HepG2 (cell line): ENCODE measurements around the gene IVD. TPM values are rescaled to one million over a fixed set of nuclear protein-coding genes. Genes with fewer than 3 reads are reported as not detected.

ENCODE experiments used
- EEA1 ChIP-seq: sonication (generic); formaldehyde crosslinking; IDR thresholded peaks from 2 replicates; pipeline ENCODE4 v1.5.1; 2020; ENCODE audit warnings: mild to moderate bottlenecking, missing genetic modification reagents, borderline replicate concordance
- ELF3 ChIP-seq: IDR thresholded peaks from 2 replicates; pipeline ENCODE4 v1.6.1; 2016; ENCODE audit warnings: missing genetic modification reagents, missing compliant biosample characterization
- FOSL2 ChIP-seq: sonication (generic); formaldehyde crosslinking; IDR thresholded peaks from 2 replicates; pipeline ENCODE4 v1.4.0; 2020; ENCODE audit warnings: missing genetic modification reagents
- HMG20B ChIP-seq: conservative IDR thresholded peaks from 2 replicates; pipeline ENCODE4 v1.6.1; 2016; ENCODE audit warnings: missing genetic modification reagents, missing compliant biosample characterization
- KMT2B ChIP-seq: IDR thresholded peaks from 2 replicates; pipeline ENCODE4 v1.6.1; 2016; ENCODE audit warnings: missing genetic modification reagents, missing compliant biosample characterization
- MAFG ChIP-seq: sonication (generic); formaldehyde crosslinking; IDR thresholded peaks from 2 replicates; pipeline ENCODE4 v1.5.1; 2020; ENCODE audit warnings: mild to moderate bottlenecking, missing genetic modification reagents
- MED8 ChIP-seq: sonication (generic); formaldehyde crosslinking; IDR thresholded peaks from 2 replicates; pipeline ENCODE4 v1.8.1; 2023; ENCODE audit warnings: mild to moderate bottlenecking, missing genetic modification reagents; ENCODE audit not compliant: insufficient replicate concordance
- RFX5 ChIP-seq: IDR thresholded peaks from 2 replicates; pipeline ENCODE4 v1.6.1; 2011; ENCODE audit warnings: low read depth, low read length, improper control_type of control experiment
- TIGD3 ChIP-seq: sonication (generic); formaldehyde crosslinking; IDR thresholded peaks from 2 replicates; pipeline ENCODE4 v1.5.1; 2020; ENCODE audit warnings: mild to moderate bottlenecking, missing genetic modification reagents, borderline replicate concordance
- ZBTB42 ChIP-seq: sonication (generic); formaldehyde crosslinking; IDR thresholded peaks from 2 replicates; pipeline ENCODE4 v1.5.0; 2020; ENCODE audit warnings: mild to moderate bottlenecking, missing genetic modification reagents
- ZNF274 ChIP-seq: sonication (generic); formaldehyde crosslinking; IDR thresholded peaks from 2 replicates; pipeline ENCODE4 v1.5.1; 2020; ENCODE audit warnings: mild to moderate bottlenecking, missing genetic modification reagents
- ZNF512 ChIP-seq: sonication (generic); formaldehyde crosslinking; IDR thresholded peaks from 2 replicates; pipeline ENCODE4 v1.4.0; 2020; ENCODE audit warnings: mild to moderate bottlenecking, missing genetic modification reagents
- ZNF552 ChIP-seq: sonication (generic); formaldehyde crosslinking; IDR thresholded peaks from 2 replicates; pipeline ENCODE4 v1.9.0; 2022; ENCODE audit warnings: missing genetic modification reagents, mild to moderate bottlenecking, borderline replicate concordance
- ZNF781 ChIP-seq: sonication (generic); formaldehyde crosslinking; IDR thresholded peaks from 2 replicates; pipeline ENCODE4 v1.5.1; 2020; ENCODE audit warnings: borderline replicate concordance, mild to moderate bottlenecking, missing genetic modification reagents; ENCODE audit errors: not compliant biosample characterization
- ZNF792 ChIP-seq: IDR thresholded peaks from 2 replicates; pipeline ENCODE4 v1.6.1; 2016
- polyA plus RNA-seq, 8 experiments: library from polyadenylated mRNA; depleted of rRNA in 3 of 8; stranded (reverse) in 7 of 8; unstranded in 1 of 8; fragments of >200 nt; fragmentation: Illumina TruSeq in 4 of 8; extraction: Trizol in 4 of 8; gene quantifications; 2 replicates each; pipeline versions ENCODE4 v1.2.1 to v1.2.3, GENCODE V29; 2011 to 2016; ENCODE audit warnings: low read depth in 4 of 8, missing spikeins in 1 of 8, mixed read lengths in 1 of 8; ENCODE audit not compliant: insufficient read depth in 1 of 8
- total RNA-seq, 5 experiments: library from RNA; depleted of rRNA; stranded (reverse); fragments of >200 nt; fragmentation: Illumina TruSeq; extraction: Trizol; gene quantifications; 2 replicates each; pipeline ENCODE4 v1.2.3, GENCODE V29; 2016; ENCODE audit warnings: low read depth in 1 of 5
- TF ChIP-seq, protein P1 (sequence below): sonication (generic); formaldehyde crosslinking; IDR thresholded peaks from 2 replicates; pipeline ENCODE4 v1.4.0; 2020; ENCODE audit warnings: missing genetic modification reagents
- TF ChIP-seq, protein P2 (sequence below): sonication (generic); formaldehyde crosslinking; IDR thresholded peaks from 2 replicates; pipeline ENCODE4 v1.5.1; 2020; ENCODE audit warnings: mild to moderate bottlenecking, missing genetic modification reagents, borderline replicate concordance

The IVD gene
- total and polyA plus RNA-seq, 2 of the 13 experiments (the other 11 are each of a cell fraction or from before 2014, with no cell fraction given), result 48.0 to 53.9 TPM

DNA sequence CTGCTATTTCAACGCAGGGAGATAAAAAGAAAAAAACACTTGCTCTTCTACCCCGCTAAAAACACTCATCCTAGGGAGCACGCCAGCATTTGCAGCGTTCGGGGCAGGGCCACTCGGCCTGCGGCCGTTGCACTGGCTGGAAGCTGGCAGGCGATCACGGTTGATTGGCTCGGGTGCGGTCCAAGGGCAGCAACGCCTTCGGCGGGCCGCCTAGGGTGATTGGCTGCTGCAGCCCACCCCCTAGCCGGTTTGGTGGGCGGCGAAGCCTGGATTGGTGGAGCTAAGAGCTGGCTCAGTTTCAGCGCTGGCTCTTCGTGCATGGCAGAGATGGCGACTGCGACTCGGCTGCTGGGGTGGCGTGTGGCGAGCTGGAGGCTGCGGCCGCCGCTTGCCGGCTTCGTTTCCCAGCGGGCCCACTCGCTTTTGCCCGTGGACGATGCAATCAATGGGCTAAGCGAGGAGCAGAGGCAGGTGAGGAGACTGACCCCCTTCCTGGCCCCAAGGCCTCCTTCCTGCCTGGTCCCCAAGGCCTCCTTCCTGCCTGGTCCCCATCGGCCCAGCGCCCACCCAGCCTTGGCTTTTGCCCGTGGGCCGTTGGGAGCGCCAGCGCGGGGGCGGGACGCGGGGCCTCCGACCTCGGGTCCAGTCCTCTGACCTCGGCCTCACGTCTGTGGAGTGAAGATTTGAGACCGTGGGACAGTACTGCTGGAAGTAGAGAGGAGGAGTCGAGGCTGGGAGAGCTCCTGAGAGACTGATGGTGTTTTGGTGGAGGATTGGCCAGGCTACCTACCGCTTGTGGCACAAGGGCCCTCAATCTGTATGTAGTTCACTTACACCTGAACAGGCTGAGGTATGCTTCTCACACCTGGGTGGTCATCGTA, at the start of gene IVD (continued):
- TF ChIP-seq, protein P1, sequence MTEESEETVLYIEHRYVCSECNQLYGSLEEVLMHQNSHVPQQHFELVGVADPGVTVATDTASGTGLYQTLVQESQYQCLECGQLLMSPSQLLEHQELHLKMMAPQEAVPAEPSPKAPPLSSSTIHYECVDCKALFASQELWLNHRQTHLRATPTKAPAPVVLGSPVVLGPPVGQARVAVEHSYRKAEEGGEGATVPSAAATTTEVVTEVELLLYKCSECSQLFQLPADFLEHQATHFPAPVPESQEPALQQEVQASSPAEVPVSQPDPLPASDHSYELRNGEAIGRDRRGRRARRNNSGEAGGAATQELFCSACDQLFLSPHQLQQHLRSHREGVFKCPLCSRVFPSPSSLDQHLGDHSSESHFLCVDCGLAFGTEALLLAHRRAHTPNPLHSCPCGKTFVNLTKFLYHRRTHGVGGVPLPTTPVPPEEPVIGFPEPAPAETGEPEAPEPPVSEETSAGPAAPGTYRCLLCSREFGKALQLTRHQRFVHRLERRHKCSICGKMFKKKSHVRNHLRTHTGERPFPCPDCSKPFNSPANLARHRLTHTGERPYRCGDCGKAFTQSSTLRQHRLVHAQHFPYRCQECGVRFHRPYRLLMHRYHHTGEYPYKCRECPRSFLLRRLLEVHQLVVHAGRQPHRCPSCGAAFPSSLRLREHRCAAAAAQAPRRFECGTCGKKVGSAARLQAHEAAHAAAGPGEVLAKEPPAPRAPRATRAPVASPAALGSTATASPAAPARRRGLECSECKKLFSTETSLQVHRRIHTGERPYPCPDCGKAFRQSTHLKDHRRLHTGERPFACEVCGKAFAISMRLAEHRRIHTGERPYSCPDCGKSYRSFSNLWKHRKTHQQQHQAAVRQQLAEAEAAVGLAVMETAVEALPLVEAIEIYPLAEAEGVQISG (CRISPR knock-in tag), result peak; percentile 46; the same call in 1 of the 2 replicates
- TF ChIP-seq ZNF552 (peak; percentile 83; the same call in 1 of the 2 replicates), ELF3 (peak; percentile 19; the same call in 1 of the 2 replicates), RFX5 (peak; percentile 46; the same call in 1 of the 2 replicates), MED8 (peak; percentile 60), ZNF792 (CRISPR knock-in tag) (peak; percentile 50; the same call in 1 of the 2 replicates), HMG20B (CRISPR knock-in tag) (no peak), FOSL2 (CRISPR knock-in tag) (peak; percentile 30; the same call in 1 of the 2 replicates), ZNF781 (CRISPR knock-in tag) (peak; percentile 55), ZBTB42 (0 out of 2 replicates have a peak, but pooled peaks have one; percentile 48), EEA1 (peak; percentile 84; the same call in 1 of the 2 replicates), KMT2B (no peak), TIGD3 (no peak), ZNF512 (CRISPR knock-in tag) (no peak), MAFG (CRISPR knock-in tag) (no peak), ZNF274 (peak; percentile 83; the same call in 1 of the 2 replicates)
- TF ChIP-seq, protein P2, sequence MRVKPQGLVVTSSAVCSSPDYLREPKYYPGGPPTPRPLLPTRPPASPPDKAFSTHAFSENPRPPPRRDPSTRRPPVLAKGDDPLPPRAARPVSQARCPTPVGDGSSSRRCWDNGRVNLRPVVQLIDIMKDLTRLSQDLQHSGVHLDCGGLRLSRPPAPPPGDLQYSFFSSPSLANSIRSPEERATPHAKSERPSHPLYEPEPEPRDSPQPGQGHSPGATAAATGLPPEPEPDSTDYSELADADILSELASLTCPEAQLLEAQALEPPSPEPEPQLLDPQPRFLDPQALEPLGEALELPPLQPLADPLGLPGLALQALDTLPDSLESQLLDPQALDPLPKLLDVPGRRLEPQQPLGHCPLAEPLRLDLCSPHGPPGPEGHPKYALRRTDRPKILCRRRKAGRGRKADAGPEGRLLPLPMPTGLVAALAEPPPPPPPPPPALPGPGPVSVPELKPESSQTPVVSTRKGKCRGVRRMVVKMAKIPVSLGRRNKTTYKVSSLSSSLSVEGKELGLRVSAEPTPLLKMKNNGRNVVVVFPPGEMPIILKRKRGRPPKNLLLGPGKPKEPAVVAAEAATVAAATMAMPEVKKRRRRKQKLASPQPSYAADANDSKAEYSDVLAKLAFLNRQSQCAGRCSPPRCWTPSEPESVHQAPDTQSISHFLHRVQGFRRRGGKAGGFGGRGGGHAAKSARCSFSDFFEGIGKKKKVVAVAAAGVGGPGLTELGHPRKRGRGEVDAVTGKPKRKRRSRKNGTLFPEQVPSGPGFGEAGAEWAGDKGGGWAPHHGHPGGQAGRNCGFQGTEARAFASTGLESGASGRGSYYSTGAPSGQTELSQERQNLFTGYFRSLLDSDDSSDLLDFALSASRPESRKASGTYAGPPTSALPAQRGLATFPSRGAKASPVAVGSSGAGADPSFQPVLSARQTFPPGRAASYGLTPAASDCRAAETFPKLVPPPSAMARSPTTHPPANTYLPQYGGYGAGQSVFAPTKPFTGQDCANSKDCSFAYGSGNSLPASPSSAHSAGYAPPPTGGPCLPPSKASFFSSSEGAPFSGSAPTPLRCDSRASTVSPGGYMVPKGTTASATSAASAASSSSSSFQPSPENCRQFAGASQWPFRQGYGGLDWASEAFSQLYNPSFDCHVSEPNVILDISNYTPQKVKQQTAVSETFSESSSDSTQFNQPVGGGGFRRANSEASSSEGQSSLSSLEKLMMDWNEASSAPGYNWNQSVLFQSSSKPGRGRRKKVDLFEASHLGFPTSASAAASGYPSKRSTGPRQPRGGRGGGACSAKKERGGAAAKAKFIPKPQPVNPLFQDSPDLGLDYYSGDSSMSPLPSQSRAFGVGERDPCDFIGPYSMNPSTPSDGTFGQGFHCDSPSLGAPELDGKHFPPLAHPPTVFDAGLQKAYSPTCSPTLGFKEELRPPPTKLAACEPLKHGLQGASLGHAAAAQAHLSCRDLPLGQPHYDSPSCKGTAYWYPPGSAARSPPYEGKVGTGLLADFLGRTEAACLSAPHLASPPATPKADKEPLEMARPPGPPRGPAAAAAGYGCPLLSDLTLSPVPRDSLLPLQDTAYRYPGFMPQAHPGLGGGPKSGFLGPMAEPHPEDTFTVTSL (CRISPR knock-in tag), result no peak
